HepG2 (cell line): Measurements from ENCODE around the gene TH. TPM values are rescaled to one million over a fixed set of nuclear protein-coding genes. Genes with fewer than 3 reads are reported as not detected.
A peak's percentile ranks its signal among the peaks of the same experiment; 100 is the strongest.

Experiments
- GABPB1 ChIP-seq: IDR thresholded peaks from 2 replicates; pipeline ENCODE4 v1.6.1; 2016; ENCODE audit warnings: mild to moderate bottlenecking, missing genetic modification reagents, moderate library complexity, missing compliant biosample characterization
- HES4 ChIP-seq: sonication (generic); formaldehyde crosslinking; IDR thresholded peaks from 2 replicates; pipeline ENCODE4 v1.9.0; 2021; ENCODE audit warnings: mild to moderate bottlenecking, missing genetic modification reagents, borderline replicate concordance
- HOXA7 ChIP-seq: sonication (generic); formaldehyde crosslinking; IDR thresholded peaks from 2 replicates; pipeline ENCODE4 v1.8.1; 2022; ENCODE audit warnings: mild to moderate bottlenecking, missing genetic modification reagents, moderate library complexity
- KAT7 ChIP-seq: IDR thresholded peaks from 2 replicates; pipeline ENCODE4 v1.6.1; 2018; ENCODE audit warnings: borderline replicate concordance, missing compliant biosample characterization
- KDM3A ChIP-seq: IDR thresholded peaks from 2 replicates; pipeline ENCODE4 v1.6.1; 2018; ENCODE audit warnings: low read depth, missing compliant biosample characterization
- KDM5B ChIP-seq: sonication (generic); formaldehyde crosslinking; IDR thresholded peaks from 2 replicates; pipeline ENCODE4 v1.4.0; 2020; ENCODE audit warnings: missing genetic modification reagents, mild to moderate bottlenecking, borderline replicate concordance
- NCOA5 ChIP-seq: sonication (generic); formaldehyde crosslinking; IDR thresholded peaks from 2 replicates; pipeline ENCODE4 v1.4.0; 2020; ENCODE audit warnings: missing genetic modification reagents
- PCBP1 ChIP-seq: fragments of 200-400 bp; formaldehyde crosslinking; IDR thresholded peaks from 2 replicates; pipeline ENCODE4 v1.6.1; 2017; ENCODE audit warnings: mild to moderate bottlenecking, low read depth, low read length, borderline replicate concordance
- RERE ChIP-seq: IDR thresholded peaks from 2 replicates; pipeline ENCODE4 v1.6.1; 2016; ENCODE audit warnings: low read depth, missing genetic modification reagents, missing compliant biosample characterization
- SP5 ChIP-seq: IDR thresholded peaks from 2 replicates; pipeline ENCODE4 v1.6.1; 2016; ENCODE audit warnings: low read depth, borderline replicate concordance
- ZFP36 ChIP-seq: fragments of 150-350 bp; IDR thresholded peaks from 2 replicates; pipeline ENCODE4 v1.6.1; 2018; ENCODE audit warnings: borderline replicate concordance, low read length, low read depth; ENCODE audit not compliant: partially characterized antibody
- ZNF121 ChIP-seq: sonication (generic); formaldehyde crosslinking; IDR thresholded peaks from 2 replicates; pipeline ENCODE4 v1.5.0; 2020; ENCODE audit warnings: mild to moderate bottlenecking, missing genetic modification reagents
- ZNF431 ChIP-seq: sonication (generic); formaldehyde crosslinking; IDR thresholded peaks from 2 replicates; pipeline ENCODE4 v1.9.0; 2022; ENCODE audit warnings: missing genetic modification reagents, low read depth, mild to moderate bottlenecking, borderline replicate concordance
- ZNF432 ChIP-seq: sonication (generic); formaldehyde crosslinking; IDR thresholded peaks from 2 replicates; pipeline ENCODE4 v1.5.0; 2020; ENCODE audit warnings: missing genetic modification reagents, mild to moderate bottlenecking, borderline replicate concordance
- polyA plus RNA-seq, 8 experiments: library from polyadenylated mRNA; depleted of rRNA in 3 of 8; stranded (reverse) in 7 of 8; unstranded in 1 of 8; fragments of >200 nt; fragmentation: Illumina TruSeq in 4 of 8; extraction: Trizol in 4 of 8; gene quantifications; 2 replicates each; pipeline versions ENCODE4 v1.2.1 to v1.2.3, GENCODE V29; 2011 to 2016; ENCODE audit warnings: low read depth in 4 of 8, missing spikeins in 1 of 8, mixed read lengths in 1 of 8; ENCODE audit not compliant: insufficient read depth in 1 of 8
- total RNA-seq, 5 experiments: library from RNA; depleted of rRNA; stranded (reverse); fragments of >200 nt; fragmentation: Illumina TruSeq; extraction: Trizol; gene quantifications; 2 replicates each; pipeline ENCODE4 v1.2.3, GENCODE V29; 2016; ENCODE audit warnings: low read depth in 1 of 5
- TF ChIP-seq, protein P1 (sequence below): IDR thresholded peaks from 2 replicates; pipeline ENCODE4 v1.6.1; 2018; ENCODE audit warnings: missing genetic modification reagents
- TF ChIP-seq, protein P2 (sequence below): sonication (generic); formaldehyde crosslinking; conservative IDR thresholded peaks from 2 replicates; pipeline ENCODE4 v1.8.0; 2022; ENCODE audit warnings: mild to moderate bottlenecking, moderate library complexity, missing genetic modification reagents
- TF ChIP-seq, protein P3 (sequence below): sonication (generic); formaldehyde crosslinking; IDR thresholded peaks from 2 replicates; pipeline ENCODE4 v1.5.1; 2020; ENCODE audit warnings: mild to moderate bottlenecking, moderate library complexity, missing genetic modification reagents

TH gene
- total and polyA plus RNA-seq, 2 of the 13 experiments (the other 11 are each of a cell fraction or from before 2014, with no cell fraction given): 0.36 TPM; not detected in 1

GRCh38 chr11:2196970-2197770, 25.6 kb upstream of the TH start (continued):
- TF ChIP-seq ZNF121 (CRISPR knock-in tag) (no peak), KAT7 (no peak), PCBP1 (0 out of 2 replicates have a peak, but pooled peaks have one; percentile 11), HOXA7 (no peak), HES4 (CRISPR knock-in tag) (no peak), KDM5B (CRISPR knock-in tag) (no peak), GABPB1 (peak; percentile 40; the same call in 1 of the 2 replicates), ZNF432 (CRISPR knock-in tag) (no peak), RERE (CRISPR knock-in tag) (no peak), NCOA5 (no peak), SP5 (CRISPR knock-in tag) (0 out of 2 replicates have a peak, but pooled peaks have one; percentile 16), ZFP36 (peak; percentile 52), ZNF431 (CRISPR knock-in tag) (0 out of 2 replicates have a peak, but pooled peaks have one; percentile 22), KDM3A (CRISPR knock-in tag) (peak; percentile 79; the same call in 1 of the 2 replicates)
- TF ChIP-seq, protein P1, sequence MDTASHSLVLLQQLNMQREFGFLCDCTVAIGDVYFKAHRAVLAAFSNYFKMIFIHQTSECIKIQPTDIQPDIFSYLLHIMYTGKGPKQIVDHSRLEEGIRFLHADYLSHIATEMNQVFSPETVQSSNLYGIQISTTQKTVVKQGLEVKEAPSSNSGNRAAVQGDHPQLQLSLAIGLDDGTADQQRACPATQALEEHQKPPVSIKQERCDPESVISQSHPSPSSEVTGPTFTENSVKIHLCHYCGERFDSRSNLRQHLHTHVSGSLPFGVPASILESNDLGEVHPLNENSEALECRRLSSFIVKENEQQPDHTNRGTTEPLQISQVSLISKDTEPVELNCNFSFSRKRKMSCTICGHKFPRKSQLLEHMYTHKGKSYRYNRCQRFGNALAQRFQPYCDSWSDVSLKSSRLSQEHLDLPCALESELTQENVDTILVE (CRISPR knock-in tag): no peak
- TF ChIP-seq, protein P2, sequence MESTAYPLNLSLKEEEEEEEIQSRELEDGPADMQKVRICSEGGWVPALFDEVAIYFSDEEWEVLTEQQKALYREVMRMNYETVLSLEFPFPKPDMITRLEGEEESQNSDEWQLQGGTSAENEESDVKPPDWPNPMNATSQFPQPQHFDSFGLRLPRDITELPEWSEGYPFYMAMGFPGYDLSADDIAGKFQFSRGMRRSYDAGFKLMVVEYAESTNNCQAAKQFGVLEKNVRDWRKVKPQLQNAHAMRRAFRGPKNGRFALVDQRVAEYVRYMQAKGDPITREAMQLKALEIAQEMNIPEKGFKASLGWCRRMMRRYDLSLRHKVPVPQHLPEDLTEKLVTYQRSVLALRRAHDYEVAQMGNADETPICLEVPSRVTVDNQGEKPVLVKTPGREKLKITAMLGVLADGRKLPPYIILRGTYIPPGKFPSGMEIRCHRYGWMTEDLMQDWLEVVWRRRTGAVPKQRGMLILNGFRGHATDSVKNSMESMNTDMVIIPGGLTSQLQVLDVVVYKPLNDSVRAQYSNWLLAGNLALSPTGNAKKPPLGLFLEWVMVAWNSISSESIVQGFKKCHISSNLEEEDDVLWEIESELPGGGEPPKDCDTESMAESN (CRISPR knock-in tag): no peak
- TF ChIP-seq, protein P3, sequence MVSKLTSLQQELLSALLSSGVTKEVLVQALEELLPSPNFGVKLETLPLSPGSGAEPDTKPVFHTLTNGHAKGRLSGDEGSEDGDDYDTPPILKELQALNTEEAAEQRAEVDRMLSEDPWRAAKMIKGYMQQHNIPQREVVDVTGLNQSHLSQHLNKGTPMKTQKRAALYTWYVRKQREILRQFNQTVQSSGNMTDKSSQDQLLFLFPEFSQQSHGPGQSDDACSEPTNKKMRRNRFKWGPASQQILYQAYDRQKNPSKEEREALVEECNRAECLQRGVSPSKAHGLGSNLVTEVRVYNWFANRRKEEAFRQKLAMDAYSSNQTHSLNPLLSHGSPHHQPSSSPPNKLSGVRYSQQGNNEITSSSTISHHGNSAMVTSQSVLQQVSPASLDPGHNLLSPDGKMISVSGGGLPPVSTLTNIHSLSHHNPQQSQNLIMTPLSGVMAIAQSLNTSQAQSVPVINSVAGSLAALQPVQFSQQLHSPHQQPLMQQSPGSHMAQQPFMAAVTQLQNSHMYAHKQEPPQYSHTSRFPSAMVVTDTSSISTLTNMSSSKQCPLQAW (CRISPR knock-in tag): peak; percentile 45; the same call in 1 of the 2 replicates
